Prostate gland (tissue), 2 donors: ENCODE results near the gene FHOD3. TPM values are rescaled to one million over a fixed set of nuclear protein-coding genes. Genes with fewer than 3 reads are reported as not detected.

Experiments
- DNase-seq: peaks from one replicate; pipeline ENCODE4 v3.0.0-alpha.2; 2019; ENCODE audit warnings: low spot score
- H3K27ac ChIP-seq, 2 donors: fragments of 200-600 bp; sonication (generic); 2 replicates each; pipeline ENCODE4 v1.5.1; 2017 to 2019
- H3K27me3 ChIP-seq: fragments of 200-600 bp; sonication (generic); replicated peaks from 2 replicates; pipeline ENCODE4 v1.5.1; 2019; ENCODE audit not compliant: insufficient read depth
- H3K36me3 ChIP-seq, 2 donors: fragments of 200-600 bp; sonication (generic); 1 replicate in 1 of 2; 2 replicates in 1 of 2; pipeline versions ENCODE4 v1.5.1 to v1.8.1; 2017 to 2019
- H3K4me1 ChIP-seq: fragments of 200-600 bp; sonication (generic); replicated peaks from 2 replicates; pipeline ENCODE4 v1.5.1; 2019
- H3K4me3 ChIP-seq, 2 donors: fragments of 200-600 bp; sonication (generic); 2 replicates each; pipeline ENCODE4 v1.5.1; 2017 to 2019
- H3K9me3 ChIP-seq: fragments of 200-600 bp; sonication (generic); 2 replicates; pipeline ENCODE4 v1.5.1; 2017
- POLR2A ChIP-seq: fragments of 450-650 bp; IDR thresholded peaks from one replicate; pipeline ENCODE4 v1.6.1; 2016; ENCODE audit warnings: antibody characterized with exemption, mild to moderate bottlenecking
- POLR2AphosphoS5 ChIP-seq: sonication (generic); formaldehyde crosslinking; IDR thresholded peaks from one replicate; pipeline ENCODE4 v1.6.1; 2017; ENCODE audit warnings: antibody characterized with exemption
- WGBS: methylation state at CpG from one replicate; pipeline ENCODE4 v1.1.5; 2018; 5-methylcytosine and 5-hydroxymethylcytosine counted together
- intact Hi-C: fragments of 100-400 bp; cut with DNase I; formaldehyde crosslinking; loops from one replicate; pipeline ENCODE4 v1.14.2; 2022
- total RNA-seq, 2 donors: library from RNA; depleted of rRNA; stranded (reverse); fragments of >200 nt; gene quantifications; one replicate each; pipeline ENCODE4 v1.1.0, GENCODE V29; 2016
- TF ChIP-seq, protein P1 (sequence below), 4 experiments: fragments of 200-600 bp in 2 of 4; fragments of 450-650 bp in 2 of 4; sonication (generic) in 2 of 4; IDR thresholded peaks; 1 replicate in 3 of 4; 2 replicates in 1 of 4; pipeline ENCODE4 v1.5.1; 2016 to 2019; ENCODE audit warnings: antibody characterized with exemption in 4 of 4, mild to moderate bottlenecking in 2 of 4, moderate library complexity in 2 of 4

FHOD3 gene
- total RNA-seq, 2 donors from 2014 or later = 25.1 to 52.5 TPM

- 97% methylated on average over 3 of the region's 3 CpGs for WGBS
- Histone ChIP-seq H3K4me1 (no peaks in the 10 kb centered on the region), H3K36me3 (no peaks in the 10 kb centered on the region)
Observed at GRCh38 chr18:36818652-36819051, 521.1 kb downstream of the FHOD3 start.

GRCh38 chr18:36819621-36820020 lies 522.1 kb downstream of the FHOD3 start:
- Histone ChIP-seq H3K36me3 (no peaks in the 10 kb centered on the region), H3K27ac (no peak overlapping the region), H3K4me1 (no peaks in the 10 kb centered on the region), H3K9me3 (no peaks in the 10 kb centered on the region), H3K4me3 (no peak overlapping the region), H3K27me3 (no peaks in the 10 kb centered on the region)
- TF ChIP-seq POLR2AphosphoS5 (no peak), POLR2A (no peak)
- TF ChIP-seq, protein P1, sequence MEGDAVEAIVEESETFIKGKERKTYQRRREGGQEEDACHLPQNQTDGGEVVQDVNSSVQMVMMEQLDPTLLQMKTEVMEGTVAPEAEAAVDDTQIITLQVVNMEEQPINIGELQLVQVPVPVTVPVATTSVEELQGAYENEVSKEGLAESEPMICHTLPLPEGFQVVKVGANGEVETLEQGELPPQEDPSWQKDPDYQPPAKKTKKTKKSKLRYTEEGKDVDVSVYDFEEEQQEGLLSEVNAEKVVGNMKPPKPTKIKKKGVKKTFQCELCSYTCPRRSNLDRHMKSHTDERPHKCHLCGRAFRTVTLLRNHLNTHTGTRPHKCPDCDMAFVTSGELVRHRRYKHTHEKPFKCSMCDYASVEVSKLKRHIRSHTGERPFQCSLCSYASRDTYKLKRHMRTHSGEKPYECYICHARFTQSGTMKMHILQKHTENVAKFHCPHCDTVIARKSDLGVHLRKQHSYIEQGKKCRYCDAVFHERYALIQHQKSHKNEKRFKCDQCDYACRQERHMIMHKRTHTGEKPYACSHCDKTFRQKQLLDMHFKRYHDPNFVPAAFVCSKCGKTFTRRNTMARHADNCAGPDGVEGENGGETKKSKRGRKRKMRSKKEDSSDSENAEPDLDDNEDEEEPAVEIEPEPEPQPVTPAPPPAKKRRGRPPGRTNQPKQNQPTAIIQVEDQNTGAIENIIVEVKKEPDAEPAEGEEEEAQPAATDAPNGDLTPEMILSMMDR (IDR thresholded peaks at IDR 0.05) = no peak
- no peak for DNase-seq
- intact Hi-C loops = loop anchor here (10.0 kb wide), 1 partner anchor 525 kb away; the partner anchor contains the start of gene FHOD3

More at GRCh38 chr18:36818652-36819051, 521.1 kb downstream of the FHOD3 start:
- Histone ChIP-seq H3K9me3 (no peaks in the 10 kb centered on the region), H3K27ac (no peak overlapping the region), H3K27me3 (no peaks in the 10 kb centered on the region), H3K4me3 (no peak overlapping the region)
- intact Hi-C loops = loop anchor here (10.0 kb wide), 1 partner anchor 524 kb away; the partner anchor contains the start of gene FHOD3
- DNase-seq = no peak
- no peak for TF ChIP-seq POLR2AphosphoS5
- TF ChIP-seq, protein P1 (IDR thresholded peaks at IDR 0.05) = no peak
- TF ChIP-seq POLR2A = no peak

DNA sequence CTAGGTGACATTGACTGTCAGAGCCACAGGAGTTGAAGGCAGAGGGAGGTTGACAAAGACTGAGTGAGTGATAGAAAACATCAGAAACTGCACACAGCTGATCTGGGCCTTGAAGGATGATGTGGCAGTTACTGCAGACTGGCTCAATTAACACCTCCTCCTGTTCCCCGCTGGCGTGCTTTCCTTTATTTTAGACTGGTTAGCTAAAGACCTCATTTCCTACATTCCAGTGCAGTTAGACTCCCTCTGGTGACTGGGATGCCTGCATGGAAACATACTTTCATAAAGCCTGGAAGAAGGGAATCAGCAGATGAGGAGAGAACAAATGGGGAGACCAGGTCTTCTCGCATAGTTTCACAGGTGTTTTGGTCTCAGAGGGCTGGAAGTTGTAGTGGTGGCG lies 524.2 kb downstream of the FHOD3 start:
- Histone ChIP-seq H3K36me3 (no peaks in the 10 kb centered on the region), H3K9me3 (no peaks in the 10 kb centered on the region), H3K27me3 (no peaks in the 10 kb centered on the region), H3K4me1 (no peaks in the 10 kb centered on the region), H3K4me3 (no peak overlapping the region), H3K27ac (no peak overlapping the region)
- intact Hi-C loops = no loop called here
- DNase-seq = no peak
- no peak for TF ChIP-seq POLR2A
- TF ChIP-seq, protein P1 (IDR thresholded peaks at IDR 0.05) = no peak
- WGBS = 92% methylated on average over 4 of the region's 4 CpGs

DNA sequence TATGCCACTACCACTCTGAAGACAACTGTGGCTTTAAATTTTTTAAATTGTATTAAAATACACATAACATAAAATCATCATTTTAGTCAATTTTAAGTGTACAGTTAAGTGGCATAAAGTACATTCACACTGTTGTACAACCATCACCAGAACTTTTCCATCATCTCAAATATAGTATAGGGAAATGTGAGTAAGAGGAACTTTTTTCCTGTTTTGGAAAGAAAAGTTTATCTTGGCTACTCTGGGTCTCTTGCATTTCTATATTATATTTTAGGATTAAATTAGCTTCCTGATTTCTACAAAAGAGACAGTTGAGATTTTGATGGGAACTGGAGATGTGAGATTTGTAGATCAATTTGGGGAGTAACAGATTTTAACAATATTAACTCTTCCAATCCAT lies 528.0 kb downstream of the FHOD3 start:
- DNase-seq = no peak
- Histone ChIP-seq H3K27ac (no peak overlapping the region), H3K27me3 (no peaks in the 10 kb centered on the region), H3K4me3 (no peak overlapping the region), H3K9me3 (no peaks in the 10 kb centered on the region), H3K4me1 (no peaks in the 10 kb centered on the region), H3K36me3 (no peaks in the 10 kb centered on the region)
- intact Hi-C loops = no loop called here
- TF ChIP-seq, protein P1 (IDR thresholded peaks at IDR 0.05) = no peak
- no peak for TF ChIP-seq POLR2AphosphoS5
- no peak for TF ChIP-seq POLR2A

- Histone ChIP-seq H3K9me3 (no peaks in the 10 kb centered on the region), H3K27me3 (no peaks in the 10 kb centered on the region), H3K27ac (no peak overlapping the region), H3K4me3 (no peak overlapping the region), H3K36me3 (no peaks in the 10 kb centered on the region), H3K4me1 (no peaks in the 10 kb centered on the region)
- 96% methylated on average over 3 of the region's 3 CpGs for WGBS
- intact Hi-C loops = no loop called here
- DNase-seq = no peak
- TF ChIP-seq, protein P1 (IDR thresholded peaks at IDR 0.05) = no peak
- no peak for TF ChIP-seq POLR2AphosphoS5
- TF ChIP-seq POLR2A = no peak
Observed at GRCh38 chr18:36826556-36826955, 529.0 kb downstream of the FHOD3 start.
